NCI-H1105 treated with DMSO at 0.1 percent for 48 hours (cell line): ENCODE measurements around the gene LGALS9C.
"Not testable (repeated sequence)": the region's sequence is repeated elsewhere in the genome, so short reads cannot be mapped to it uniquely, and the experiment has no call there.

Source experiments
- DNase-seq: peaks from one replicate; lab custom pipeline; 2025; lab: John Stamatoyannopoulos, UW

Gene LGALS9C

DNA sequence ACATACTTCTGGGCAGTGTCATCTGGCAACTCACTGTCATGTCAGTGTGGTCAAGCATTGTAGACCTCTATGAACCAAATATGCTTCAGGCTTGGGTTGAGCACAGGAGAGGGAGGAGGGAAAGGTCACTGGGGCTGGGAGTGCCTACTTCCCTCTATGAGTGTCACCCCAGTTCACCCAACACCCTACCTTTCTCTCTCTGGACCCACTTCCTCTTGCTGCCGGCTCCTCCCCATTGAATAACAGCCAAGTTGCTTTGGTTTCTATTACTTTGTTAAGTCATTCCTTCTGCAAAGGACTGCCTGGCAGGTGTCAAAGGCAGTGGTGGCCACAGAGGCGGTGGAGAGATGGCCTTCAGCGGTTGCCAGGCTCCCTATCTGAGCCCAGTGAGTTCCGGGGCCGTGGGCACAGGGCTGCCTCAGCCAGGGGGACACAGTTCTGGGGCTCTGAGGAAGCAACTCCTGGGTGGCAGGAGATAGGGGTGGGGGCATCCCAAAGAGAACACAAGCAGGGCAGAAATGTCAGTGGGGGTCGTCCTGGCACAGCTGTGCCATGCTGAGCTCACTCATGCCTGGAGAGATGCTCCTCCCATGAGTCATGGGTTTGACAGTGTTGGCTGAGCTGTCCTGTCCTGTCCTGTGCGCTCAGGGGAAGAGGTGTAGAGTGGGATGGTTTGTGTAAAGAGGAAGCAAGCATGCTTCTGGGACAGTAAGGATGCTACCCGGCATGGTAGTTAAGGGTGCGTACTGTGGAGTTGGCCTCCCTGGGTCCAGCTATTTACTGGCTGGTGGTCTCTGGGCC is at the start of gene LGALS9C:
LGALS9C (plus strand) TSS at position 282 of the 801 bp plus-strand sequence; CDS start at position 348, 66 bp downstream.
- DNase-seq: not testable (repeated sequence)

DNA sequence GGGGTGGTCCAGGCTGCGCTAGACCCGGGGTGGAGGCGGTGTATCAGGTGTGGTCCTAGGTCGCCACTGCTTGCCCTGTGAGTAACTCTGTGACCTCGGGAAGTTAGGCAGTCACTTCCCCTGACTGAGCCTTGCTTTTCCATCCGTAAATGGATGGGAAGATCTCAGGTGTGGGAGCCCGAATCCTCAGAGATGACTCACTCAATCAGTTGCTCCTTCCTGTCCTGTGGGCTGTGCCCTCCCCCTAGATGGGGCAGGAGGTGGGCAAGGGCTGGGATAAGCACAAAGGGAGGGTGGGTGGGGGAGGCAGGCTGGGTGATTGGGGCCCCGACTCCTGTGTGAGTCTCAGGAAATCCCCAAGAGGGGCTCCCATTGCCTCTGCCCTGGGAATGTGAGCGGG is 44.4 kb upstream of the LGALS9C start:
- DNase-seq: not testable (repeated sequence)

DNA sequence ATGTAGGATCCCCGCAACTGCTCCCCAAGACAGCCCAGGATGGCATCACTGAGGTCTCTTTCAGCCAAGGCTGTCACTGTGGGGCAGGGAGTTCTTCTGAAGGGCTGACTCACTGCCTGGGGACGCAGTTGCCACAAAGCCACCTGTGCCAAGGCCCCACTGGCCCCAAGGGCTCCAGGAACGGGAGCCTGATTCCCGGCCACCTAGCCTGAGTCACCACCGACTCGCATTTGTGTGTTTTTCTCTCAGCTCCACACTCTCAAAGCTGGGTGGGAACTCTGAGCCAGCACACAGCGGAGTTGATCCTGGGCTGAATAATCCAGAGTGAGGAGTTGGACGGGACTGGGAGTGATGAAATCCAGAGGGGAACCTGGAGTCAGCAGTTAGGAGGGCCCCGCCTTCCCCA is 37.1 kb upstream of the LGALS9C start:
- not testable (repeated sequence) for DNase-seq

DNA sequence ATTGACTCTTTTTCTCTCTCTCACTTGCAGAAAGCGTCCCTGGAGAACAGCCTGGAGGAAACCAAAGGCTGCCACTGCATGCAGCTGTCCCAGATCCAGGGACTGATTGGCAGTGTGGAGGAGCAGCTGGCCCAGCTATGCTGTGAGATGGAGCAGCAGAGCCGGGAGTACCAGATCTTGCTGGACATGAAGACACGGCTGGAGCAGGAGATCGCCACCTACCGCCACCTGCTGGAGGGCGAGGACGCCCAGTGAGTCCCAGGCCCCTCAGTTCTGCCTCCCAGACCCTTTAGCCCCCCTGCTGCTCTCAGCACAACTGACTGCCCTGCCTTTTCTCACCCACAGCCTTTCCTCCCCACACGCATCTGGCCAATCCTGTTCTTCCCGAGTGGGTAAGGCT is 34.5 kb upstream of the LGALS9C start:
- DNase-seq: not testable (repeated sequence)

DNA sequence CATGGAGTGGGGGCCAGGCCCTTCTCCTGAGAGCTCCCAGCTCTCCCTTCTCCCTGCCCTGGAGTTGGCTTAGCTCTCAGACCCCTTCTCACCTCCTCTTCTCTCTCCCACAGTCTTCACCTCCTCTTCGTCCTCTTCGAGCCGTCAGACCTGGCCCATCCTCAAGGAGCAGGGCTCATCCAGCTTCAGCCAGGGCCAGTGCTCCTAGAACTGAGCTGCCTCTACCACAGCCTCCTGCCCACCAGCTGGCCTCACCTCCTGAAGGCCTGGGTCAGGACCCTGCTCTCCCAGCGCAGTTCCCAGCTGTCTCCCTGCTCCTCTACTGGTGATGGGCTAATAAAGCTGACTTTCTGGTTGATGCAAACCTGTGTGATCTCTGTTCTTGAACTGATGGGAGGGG is 34.1 kb upstream of the LGALS9C start:
- not testable (repeated sequence) for DNase-seq

DNA sequence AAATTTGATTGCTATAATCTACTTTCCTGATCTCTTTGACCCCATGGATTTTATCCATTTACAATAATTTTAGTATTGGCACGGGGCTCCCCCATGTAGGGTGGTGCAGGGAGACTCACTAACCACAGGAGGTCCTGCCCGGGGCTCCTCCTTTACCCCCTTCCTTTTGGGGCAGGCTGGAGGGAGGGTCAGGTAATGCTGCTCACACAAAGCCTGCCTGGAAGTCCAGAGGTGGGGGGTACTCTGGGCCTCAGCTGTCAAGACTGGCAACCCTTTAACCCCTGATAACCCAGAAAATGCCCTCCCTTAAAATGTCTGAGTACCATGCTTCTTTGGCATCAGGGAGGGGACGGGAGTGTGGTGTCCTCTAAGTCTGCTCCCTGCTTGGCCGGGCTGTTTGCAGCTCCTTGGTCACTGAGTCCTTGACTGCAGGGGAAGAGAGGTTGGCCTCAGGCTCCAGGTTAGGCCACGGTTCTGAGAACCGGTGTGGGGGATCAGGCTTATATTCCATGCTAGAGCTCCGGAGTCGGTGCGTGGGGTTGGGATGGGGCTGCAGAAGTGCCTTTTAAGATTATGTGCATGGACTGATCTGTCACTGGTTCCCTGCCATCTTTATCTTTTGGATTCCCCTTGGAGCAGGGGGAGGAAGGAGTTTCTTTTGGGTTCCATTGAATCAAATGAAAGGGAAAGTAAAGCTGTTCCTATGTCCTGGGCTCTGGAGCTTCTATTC is 28.9 kb upstream of the LGALS9C start:
- DNase-seq: not testable (repeated sequence)

DNA sequence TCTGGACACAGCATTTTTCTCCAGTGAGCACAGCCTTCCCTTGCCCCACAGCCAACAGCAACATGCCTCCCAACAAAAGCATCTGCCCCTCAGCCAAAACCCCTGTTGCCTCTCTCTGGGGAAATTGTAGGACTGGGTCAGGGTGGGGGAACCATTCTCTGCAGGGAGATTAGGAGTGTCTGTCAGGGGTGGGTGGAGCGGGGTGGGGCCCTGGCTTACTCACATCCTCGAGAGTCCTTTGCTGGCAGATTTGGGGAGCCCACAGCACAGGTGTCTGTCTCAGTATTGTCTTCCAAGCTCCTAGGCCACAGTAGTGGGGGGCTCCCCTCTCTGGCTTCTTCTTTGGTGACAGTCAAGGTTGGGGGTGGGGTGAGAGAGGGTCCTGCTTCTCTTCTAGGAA is 28.3 kb upstream of the LGALS9C start:
- DNase-seq: not testable (repeated sequence)

DNA sequence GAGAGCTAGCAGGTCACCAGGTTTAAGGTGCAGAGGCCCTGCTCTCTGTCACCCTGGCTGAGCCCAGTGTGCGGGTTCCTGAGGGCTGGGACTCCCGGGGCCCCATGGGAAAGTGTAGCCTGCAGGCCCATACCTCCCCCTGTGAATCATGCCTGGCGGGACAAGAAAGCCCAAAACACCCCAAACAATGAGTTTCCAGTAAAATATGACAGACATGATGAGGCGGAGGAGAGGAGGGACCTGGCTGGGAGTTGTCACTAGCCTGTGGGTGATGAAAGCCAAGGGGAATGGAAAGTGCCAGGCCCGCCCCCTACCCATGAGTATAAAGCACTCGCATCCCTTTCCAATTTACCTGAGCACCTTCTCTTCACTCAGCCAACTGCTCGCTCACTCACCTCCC is 26.8 kb upstream of the LGALS9C start:
- DNase-seq: not testable (repeated sequence)

DNA sequence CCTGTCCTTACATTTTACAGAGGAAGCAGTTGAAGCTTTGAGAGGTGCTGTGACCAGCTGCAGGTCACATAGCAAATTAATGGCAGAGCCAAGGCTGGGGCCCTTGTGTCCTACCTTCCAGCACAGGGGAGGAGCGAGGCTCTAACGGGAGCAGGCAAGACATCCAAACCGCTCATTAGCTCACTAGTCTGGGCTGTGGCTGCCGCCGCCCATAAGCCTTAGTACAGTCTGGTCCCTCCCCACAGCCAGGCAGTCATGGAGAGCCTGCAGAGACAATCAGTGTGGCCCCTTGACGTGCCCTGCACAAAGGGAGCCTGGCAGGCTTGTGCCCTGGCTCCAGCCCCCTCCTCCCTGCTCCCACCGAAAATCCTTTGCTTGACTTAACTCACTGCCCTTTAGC is 25.6 kb upstream of the LGALS9C start:
- DNase-seq: not testable (repeated sequence)

DNA sequence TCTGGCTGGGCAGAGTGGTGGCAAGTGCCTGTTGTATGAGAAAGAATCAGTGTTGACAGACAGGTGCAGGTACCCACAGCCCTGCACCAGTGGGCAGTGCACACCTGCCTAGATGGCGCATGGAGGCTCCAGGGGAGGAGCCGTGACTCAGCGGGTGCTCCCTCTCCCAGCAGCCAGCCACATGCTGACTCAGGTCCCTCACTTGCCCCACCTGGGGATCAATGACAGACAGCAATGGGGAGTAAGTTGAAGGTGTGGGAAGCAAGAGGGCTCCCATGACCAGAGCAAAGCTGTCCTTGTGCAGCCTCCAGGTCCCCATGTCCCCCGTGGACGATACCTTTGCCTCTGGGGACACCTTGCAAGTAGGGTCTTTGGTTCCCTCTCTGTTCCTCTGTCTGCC is 24.6 kb upstream of the LGALS9C start:
- not testable (repeated sequence) for DNase-seq

DNA sequence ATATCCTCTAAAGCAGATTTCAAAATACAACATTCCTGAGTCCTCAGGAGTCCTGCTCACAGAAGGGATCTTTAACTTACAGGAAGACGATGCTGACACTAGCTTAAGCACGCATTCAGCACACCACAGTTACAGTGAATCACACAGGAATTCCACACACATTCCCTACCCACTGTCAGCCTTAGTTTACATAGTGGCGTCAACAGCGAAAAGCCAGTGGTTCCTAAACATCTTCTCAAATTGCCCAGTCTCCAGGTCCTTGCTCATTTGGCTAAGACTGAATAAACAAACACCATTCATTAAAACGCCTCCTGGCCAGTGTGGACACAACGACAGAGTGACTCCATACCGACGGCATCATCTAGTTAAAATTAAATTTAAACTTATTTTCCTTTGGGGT is 17.6 kb upstream of the LGALS9C start:
- DNase-seq: not testable (repeated sequence)

DNA sequence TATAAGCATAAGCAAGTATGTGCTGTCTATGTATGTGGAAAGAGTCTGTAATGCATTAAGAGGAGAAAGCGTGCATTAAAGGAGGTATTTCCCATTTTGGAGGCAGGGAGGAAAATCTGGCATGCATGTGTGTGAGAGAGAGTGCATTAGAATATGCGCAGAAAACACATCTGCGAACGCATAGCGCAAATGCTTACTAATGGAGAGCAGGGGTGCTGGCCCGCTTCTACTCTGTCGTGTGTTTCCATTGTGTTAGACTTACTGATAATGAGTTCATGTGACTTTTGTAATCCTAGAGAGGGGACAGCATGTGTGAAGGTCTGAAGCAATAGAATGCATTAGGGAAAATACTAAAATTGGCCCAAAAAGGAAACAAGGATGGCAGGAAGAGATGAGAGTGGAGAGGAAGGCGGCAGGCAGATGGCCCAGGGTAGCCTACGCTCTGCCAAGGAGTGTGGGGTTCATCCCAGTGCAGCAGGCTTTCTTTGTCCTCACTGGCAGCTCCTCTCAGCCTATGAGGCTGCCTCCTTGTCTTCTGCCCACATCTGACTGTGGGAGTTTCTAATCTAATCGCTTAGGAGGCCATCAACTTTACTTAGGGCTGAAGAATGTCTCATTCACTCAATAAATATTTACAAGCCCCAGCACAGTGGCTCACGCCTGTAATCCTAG is 12.6 kb upstream of the LGALS9C start:
- DNase-seq: not testable (repeated sequence)

DNA sequence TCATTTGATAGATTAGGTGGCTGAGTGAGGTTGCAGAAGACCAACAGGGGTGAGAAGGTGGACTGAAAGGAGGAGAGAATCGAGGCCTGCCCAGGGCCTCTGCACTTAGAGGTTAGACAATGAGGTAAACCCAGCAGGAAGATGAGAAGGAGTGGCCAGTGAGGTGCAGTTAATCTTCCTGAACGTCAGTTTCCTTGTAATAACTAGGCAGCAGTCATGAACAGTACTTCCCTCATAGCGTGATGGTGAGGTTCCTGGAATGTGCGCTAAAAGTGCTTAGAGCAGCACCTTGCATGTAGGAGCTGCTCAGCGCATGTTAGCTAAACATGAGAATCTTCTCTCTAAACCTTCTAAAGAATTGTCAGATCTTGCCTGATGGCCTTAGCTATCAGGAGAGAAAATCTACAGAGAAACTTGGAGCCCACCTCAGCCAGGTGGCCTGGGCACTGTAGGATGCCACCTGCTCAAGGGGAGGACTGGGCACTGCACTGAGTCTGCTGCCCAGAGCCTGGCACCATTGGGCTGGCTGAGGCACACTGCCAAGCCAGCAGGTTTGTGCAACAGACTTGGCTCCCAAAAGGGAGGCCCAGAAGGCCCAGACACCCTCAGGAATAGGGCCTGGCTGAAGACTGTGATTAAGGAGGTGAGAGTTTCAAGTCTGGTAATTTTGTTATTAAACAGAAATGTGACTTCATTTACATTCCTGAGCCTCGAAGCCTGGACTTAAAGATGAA is 10.2 kb upstream of the LGALS9C start:
- DNase-seq: not testable (repeated sequence)

DNA sequence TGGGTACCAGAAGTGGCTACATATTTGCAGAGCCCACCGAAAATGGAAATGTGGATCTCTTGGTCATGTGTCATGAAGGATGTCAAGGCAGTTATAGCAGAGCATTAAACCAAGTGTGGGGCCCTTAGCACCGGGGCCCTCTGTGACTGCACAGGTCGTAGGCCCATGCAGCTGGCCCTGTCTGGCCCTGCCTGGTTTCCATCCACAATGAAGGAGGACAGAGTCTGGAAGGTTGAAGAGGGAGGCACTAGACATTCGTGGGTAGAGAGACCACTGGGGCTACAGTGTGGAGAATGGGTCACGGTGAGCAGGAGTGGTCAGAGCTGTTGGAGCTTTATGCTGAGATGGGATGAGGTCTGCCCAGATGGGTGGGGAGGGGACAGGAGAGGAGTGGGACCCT is 9.6 kb upstream of the LGALS9C start:
- DNase-seq: not testable (repeated sequence)

DNA sequence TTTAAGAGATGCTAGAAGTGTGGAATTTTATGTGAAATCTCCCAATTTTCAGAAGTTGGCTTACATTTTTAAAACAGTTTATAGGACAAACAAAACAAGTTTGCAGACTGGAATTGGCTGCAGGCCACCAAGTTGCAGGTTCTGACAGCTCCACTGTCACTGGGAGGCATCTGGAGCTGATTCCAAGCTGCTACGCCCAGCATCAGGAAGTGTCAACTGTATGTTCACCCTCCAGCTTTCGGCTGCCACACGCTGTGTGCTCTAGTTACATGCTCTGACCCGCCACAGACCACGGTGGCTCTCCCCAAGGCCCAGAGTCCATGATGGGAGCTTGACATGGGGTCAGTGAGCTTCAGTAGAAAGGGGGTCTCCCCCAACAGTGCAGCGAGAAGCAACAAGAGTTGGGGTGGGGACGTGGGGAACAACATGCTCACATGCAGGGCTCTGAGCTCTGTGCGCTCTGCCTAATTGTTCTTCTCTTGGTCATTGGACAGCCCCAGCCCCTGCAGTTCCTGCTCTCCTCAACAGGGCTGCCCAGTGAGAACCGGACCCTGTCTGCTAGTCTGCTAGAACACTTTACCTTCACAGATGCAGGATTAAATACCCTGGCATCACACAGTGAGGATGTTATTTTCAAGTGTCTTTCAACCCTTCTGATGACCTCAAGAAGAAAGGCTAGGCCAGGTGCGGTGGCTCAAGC is 8.0 kb upstream of the LGALS9C start:
- not testable (repeated sequence) for DNase-seq

DNA sequence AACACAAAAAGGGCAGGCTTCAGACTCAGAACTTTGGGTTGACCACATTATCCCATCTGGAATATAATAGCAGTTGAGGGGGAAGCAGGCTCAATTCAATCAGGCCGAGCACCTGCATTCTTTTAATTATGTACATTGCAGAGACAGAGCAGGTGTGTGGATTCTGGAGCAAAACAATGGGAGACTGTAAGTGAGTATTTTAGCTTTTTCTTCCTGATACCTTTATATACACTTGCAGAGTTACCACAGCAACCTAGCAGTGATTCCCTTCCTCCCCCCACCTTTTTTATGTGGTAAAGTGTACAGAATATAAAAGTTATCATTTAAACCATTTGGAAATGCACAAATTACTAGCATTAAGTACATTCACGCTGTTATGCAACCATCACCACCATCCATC is 6.8 kb upstream of the LGALS9C start:
- DNase-seq: not testable (repeated sequence)

DNA sequence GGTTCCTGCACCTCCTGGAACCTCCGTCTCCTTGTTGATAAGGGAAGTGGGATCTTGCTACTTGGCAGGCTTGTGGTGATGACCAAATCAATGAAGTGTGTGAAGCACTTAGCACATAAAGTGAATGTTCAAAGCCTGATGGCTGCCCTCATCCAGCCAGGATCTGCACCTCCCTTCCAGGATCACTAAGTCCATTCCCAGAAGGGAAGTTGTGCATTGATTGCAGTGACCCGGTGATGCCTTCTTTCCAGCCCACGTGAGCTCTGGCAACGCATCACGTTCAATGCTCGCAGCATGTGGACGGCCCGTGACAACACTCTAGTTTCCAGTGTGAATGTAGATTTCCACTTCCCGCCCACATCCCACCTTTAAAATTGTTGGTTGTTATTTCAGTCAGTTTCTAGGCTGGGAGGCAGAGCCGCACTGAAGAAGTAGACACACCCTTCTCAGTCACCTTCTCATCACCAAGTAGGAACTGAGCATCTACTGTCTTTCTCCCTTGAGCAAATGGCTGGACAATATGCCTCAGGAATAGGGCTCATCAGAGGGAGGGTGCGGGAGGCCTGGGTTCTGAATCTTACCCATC is 6.2 kb upstream of the LGALS9C start:
- DNase-seq: not testable (repeated sequence)

DNA sequence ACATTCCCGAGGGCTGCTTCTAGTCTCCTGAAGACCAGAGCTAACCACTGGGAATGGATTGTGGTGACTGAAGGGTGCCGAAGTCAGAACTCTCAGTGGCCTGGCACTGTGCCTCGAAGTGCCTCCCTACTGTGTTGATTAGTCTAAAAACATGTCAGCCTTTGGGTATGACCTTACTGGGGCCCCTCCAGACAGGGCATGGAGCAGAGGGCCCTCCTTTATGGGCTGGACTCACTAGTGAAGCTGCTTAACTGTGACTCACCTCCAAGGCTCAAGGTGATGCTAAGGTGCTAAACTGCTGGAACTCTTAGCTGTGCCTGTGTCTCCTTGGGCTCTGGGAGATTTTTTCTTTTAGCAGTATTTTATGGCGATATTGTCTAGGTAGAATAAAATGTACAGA is 2.6 kb upstream of the LGALS9C start:
- DNase-seq: not testable (repeated sequence)

DNA sequence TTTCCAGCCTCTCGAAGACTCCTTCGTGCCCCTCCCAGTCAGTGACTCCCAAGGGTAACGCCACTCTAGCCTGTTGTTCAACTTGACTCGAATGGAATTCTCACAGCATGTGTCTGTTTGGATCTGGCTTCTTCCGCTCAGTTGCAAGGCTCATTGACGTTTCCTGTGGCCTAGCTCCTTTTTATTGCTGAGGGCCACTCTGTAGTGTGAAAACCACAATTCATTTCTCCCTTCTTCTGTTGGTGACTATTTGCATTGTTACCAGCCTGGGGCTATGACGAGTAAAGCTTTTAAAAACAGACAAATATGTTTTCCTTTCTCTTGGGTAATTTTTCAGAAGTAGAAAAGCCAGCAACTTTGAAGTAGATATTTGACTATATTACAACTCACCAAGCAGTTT is 1.8 kb upstream of the LGALS9C start:
- DNase-seq: not testable (repeated sequence)

DNA sequence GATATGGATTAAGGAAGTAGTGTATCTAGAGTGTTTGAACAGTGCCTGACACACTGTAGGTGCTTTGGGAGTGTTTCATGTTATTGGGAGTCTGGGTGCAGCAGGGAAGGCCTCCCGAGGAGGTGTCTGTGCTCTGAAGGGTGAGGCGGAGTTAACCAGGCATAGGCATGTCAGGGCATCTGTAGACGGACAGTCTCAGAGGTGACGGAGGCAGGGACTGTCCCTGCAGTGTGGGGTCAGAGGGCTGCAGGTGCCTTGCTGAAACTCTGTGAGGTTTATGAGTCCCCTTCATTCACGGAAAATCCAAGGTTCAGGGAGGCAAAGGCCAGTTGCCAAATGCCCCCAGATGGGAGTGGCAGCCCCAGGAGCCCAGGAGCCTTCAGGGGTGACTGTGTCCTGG is 778 bp downstream of the LGALS9C start:
- DNase-seq: not testable (repeated sequence)

DNA sequence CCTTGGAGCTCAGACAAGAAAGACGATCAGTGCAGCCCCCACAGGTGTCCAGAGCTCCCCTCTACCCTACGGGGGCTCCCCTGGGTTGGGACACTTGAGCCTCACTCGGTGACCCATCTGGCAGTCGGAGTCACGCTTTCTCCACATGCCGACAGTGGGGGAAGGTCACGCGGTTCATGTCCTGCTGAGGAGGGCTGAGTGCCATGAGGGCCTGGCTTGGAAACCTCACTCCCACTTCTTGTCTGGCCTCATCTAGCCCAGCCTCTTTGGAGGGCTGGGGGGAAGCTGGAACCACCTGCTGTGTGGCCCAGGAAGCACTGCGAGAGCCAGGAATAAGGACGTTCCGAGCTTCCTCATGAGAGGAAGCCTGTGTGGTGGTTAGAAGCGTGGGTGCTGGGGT is 1.8 kb downstream of the LGALS9C start:
- not testable (repeated sequence) for DNase-seq
